Lower leg skin (tissue), 3 donors: ENCODE measurements around the gene ADAMTS10.

Source experiments
- POLR2A ChIP-seq, 2 donors: fragments of 450-650 bp; IDR thresholded peaks; one replicate each; pipeline ENCODE4 v1.6.1; 2016 to 2017; ENCODE audit warnings: antibody characterized with exemption in 2 of 2, mild to moderate bottlenecking in 1 of 2, moderate library complexity in 1 of 2
- TF ChIP-seq, protein P1 (sequence below), 3 donors: fragments of 450-650 bp; IDR thresholded peaks; one replicate each; pipeline ENCODE4 v1.5.1; 2016; ENCODE audit warnings: antibody characterized with exemption in 3 of 3, mild to moderate bottlenecking in 3 of 3, moderate library complexity in 2 of 3

DNA sequence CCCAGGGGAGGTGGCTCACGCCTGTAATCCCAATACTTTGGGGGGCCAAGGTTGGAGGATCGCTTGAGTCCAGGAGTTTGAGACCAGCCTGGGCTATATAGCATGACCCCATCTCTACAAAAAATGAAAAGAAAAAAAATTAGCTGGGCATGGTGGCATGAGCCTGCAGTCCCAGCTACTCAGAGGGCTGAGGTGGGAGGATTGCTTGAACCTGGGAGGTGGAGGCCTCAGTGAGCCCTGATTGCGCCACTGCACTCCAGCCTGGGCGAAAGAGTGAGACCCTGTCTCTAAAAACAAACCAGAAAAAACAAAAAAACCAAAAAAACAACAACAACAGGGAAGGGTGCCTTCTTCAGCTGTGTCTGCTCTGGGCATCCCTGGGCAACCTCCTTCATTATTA, 32.8 kb downstream of the ADAMTS10 start:
- TF ChIP-seq, protein P1, sequence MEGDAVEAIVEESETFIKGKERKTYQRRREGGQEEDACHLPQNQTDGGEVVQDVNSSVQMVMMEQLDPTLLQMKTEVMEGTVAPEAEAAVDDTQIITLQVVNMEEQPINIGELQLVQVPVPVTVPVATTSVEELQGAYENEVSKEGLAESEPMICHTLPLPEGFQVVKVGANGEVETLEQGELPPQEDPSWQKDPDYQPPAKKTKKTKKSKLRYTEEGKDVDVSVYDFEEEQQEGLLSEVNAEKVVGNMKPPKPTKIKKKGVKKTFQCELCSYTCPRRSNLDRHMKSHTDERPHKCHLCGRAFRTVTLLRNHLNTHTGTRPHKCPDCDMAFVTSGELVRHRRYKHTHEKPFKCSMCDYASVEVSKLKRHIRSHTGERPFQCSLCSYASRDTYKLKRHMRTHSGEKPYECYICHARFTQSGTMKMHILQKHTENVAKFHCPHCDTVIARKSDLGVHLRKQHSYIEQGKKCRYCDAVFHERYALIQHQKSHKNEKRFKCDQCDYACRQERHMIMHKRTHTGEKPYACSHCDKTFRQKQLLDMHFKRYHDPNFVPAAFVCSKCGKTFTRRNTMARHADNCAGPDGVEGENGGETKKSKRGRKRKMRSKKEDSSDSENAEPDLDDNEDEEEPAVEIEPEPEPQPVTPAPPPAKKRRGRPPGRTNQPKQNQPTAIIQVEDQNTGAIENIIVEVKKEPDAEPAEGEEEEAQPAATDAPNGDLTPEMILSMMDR (IDR thresholded peaks at IDR 0.05): no peak
- TF ChIP-seq POLR2A (IDR thresholded peaks at IDR 0.05): no peak
